Measurements from ENCODE around the gene STAT2. TPM values are rescaled to one million over a fixed set of nuclear protein-coding genes. Genes with fewer than 3 reads are reported as not detected.
A peak's percentile ranks its signal among the peaks of the same experiment; 100 is the strongest.

The STAT2 gene
- total and polyA plus RNA-seq, 2 of the 13 experiments (the other 11 are each of a cell fraction or from before 2014, with no cell fraction given): 43.5 to 84.6 TPM

DNA sequence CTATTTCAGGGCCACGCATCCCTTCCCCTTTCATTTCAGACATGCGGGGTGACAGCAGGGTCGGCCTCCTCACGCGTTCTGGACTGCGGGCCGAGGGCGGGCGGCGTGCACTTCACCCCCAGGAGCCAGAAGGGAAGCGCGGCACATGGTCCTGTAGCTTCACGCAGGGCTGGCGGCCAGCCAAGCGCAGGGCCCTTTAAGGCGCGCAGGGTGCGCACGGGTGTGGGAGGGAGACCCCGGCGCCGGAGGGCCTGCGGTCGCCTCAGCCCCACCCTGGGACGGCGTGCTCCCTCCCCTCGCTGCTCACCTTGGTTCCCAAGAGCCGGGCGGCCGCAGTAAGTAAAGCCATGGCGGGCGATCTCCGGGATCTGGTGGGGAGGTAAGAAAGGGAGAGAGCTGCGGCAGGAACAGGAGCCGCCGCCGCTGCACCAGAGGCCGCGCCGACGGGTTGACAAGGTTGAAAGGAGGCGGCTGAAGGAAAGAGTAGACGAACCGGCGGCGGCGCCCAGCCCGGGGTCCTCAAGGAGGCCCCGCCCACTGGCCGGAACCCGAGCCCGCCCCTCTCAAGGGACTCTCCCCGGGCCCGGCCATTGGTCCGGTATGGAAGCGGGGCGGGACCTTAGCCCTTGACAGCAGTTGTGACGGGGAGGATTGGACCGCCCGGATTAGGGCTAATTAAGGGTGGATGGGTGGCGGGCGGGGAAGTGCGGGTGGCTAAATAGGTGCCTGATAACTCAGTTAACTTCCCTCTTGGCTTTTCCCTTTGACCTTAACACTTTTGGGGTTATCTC lies 59.9 kb downstream of the STAT2 start, which contains the start of gene CS (continued):
- TF ChIP-seq REL (CRISPR knock-in tag; conservative IDR thresholded peaks at IDR 0.05) (no peak), ARNTL (CRISPR knock-in tag; IDR thresholded peaks at IDR 0.05) (peak; percentile 43; the same call in 1 of the 2 replicates), NFATC3 (CRISPR knock-in tag; IDR thresholded peaks at IDR 0.05) (no peak), ZNF576 (CRISPR knock-in tag; IDR thresholded peaks at IDR 0.05) (peak; percentile 79; the same call in 1 of the 2 replicates), BHLHE40 (IDR thresholded peaks at IDR 0.05; ENCODE audit: low read length) (no peak), SOX6 (IDR thresholded peaks at IDR 0.05) (no peak), SOX6 (CRISPR knock-in tag; IDR thresholded peaks at IDR 0.05) (peak; percentile 53), AHR (CRISPR knock-in tag; IDR thresholded peaks at IDR 0.05) (no peak), FOXP1 (IDR thresholded peaks at IDR 0.05) (no peak), FOXP1 (CRISPR knock-in tag; IDR thresholded peaks at IDR 0.05) (no peak; the same call in 1 of the 2 replicates), GABPA (IDR thresholded peaks at IDR 0.05; ENCODE audit: low read depth, low read length) (peak; percentile 51), GABPA (CRISPR knock-in tag; IDR thresholded peaks at IDR 0.05; ENCODE audit: low read depth) (peak; percentile 80), TBP (CRISPR knock-in tag; IDR thresholded peaks at IDR 0.05) (no peak), DNMT1 (CRISPR knock-in tag; IDR thresholded peaks at IDR 0.05) (peak; percentile 85), ZNF782 (CRISPR knock-in tag; IDR thresholded peaks at IDR 0.05; ENCODE audit: borderline replicate concordance) (peak; percentile 90; the same call in 1 of the 2 replicates), ZNF501 (CRISPR knock-in tag; IDR thresholded peaks at IDR 0.05) (peak; percentile 38), ZNF235 (CRISPR knock-in tag; IDR thresholded peaks at IDR 0.05; ENCODE audit: borderline replicate concordance) (peak; percentile 59; the same call in 1 of the 2 replicates), ZNF660 (CRISPR knock-in tag; IDR thresholded peaks at IDR 0.05; ENCODE audit: borderline replicate concordance, low read depth) (no peak), ZBTB8A (CRISPR knock-in tag; IDR thresholded peaks at IDR 0.05; ENCODE audit: borderline replicate concordance, low read depth) (peak; percentile 96), ZNF768 (CRISPR knock-in tag; IDR thresholded peaks at IDR 0.05) (peak; percentile 51; the same call in 1 of the 2 replicates), ZNF30 (CRISPR knock-in tag; IDR thresholded peaks at IDR 0.05) (0 out of 2 replicates have a peak, but pooled peaks have one; percentile 72), KMT2A (CRISPR knock-in tag; IDR thresholded peaks at IDR 0.05) (peak; percentile 52; the same call in 1 of the 2 replicates), GABPB1 (CRISPR knock-in tag; IDR thresholded peaks at IDR 0.05) (peak; percentile 90), MIER2 (CRISPR knock-in tag; IDR thresholded peaks at IDR 0.05) (no peak), ZNF564 (CRISPR knock-in tag; IDR thresholded peaks at IDR 0.05) (0 out of 2 replicates have a peak, but pooled peaks have one; percentile 38), MIXL1 (CRISPR knock-in tag; IDR thresholded peaks at IDR 0.05) (peak; percentile 96), MED8 (CRISPR knock-in tag; IDR thresholded peaks at IDR 0.05; ENCODE audit: insufficient replicate concordance) (peak; percentile 71), SMARCC2 (IDR thresholded peaks at IDR 0.05) (no peak), ZNF329 (CRISPR knock-in tag; IDR thresholded peaks at IDR 0.05; ENCODE audit: low read depth) (0 out of 2 replicates have a peak, but pooled peaks have one; percentile 27), ZC3H13 (CRISPR knock-in tag; IDR thresholded peaks at IDR 0.05) (0 out of 2 replicates have a peak, but pooled peaks have one; percentile 37), ZBTB3 (CRISPR knock-in tag; IDR thresholded peaks at IDR 0.05; ENCODE audit: borderline replicate concordance, low read depth) (peak; percentile 63; the same call in 1 of the 2 replicates)
- TF ChIP-seq, protein P1, sequence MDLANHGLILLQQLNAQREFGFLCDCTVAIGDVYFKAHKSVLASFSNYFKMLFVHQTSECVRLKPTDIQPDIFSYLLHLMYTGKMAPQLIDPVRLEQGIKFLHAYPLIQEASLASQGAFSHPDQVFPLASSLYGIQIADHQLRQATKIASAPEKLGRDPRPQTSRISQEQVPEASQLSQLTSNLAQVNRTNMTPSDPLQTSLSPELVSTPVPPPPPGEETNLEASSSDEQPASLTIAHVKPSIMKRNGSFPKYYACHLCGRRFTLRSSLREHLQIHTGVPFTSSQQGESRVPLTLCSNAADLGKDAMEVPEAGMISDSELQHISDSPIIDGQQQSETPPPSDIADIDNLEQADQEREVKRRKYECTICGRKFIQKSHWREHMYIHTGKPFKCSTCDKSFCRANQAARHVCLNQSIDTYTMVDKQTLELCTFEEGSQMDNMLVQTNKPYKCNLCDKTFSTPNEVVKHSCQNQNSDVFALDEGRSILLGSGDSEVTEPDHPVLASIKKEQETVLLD (CRISPR knock-in tag; IDR thresholded peaks at IDR 0.05; ENCODE audit: low read depth): no peak
